Astrocyte of the hippocampus (primary cell): Measurements from ENCODE around the gene POLR1A.

Source experiments
- DNase-seq: peaks from one replicate; pipeline ENCODE4 v3.0.0; 2011; ENCODE audit warnings: low read depth, low spot score

POLR1A gene

DNA sequence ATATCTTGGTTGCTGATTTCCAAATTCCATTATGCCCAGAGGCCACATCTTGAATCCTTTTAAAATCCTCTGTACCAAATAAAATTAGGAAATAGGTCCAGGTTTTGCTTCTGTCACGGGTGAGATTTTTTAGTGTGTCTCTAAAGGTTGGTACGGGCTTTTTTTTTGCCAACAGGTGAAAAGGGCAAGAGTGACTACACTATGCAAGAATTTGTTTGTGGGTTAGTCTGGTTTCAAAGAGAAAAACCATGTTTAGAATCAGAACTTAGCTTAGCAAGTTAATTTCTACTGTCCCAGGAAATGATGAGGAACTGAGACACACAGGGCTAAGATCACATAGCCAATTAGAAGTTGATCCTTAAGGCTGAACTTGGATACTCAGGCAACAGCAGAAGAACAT lies 41.7 kb downstream of the POLR1A start:
- peak; percentile 59 for DNase-seq

DNA sequence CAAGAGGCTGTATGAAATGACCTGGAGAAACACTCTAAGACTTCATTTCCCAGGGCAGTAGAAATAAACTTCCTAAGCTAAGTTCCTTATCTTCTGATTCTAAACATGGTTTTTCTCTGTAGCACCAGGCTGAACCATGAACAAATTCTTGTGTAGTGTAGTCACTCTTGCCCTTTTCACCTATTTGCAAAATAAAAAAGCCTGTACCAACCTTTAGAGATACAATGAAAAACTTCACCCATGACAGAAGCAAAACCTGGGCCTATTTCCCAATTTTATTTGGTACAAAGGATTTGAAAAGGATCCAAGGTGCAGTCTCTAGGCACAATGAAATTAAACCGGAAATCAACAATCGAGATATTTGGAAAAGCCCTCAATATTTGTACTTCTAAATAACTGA lies 43.6 kb downstream of the POLR1A start:
- DNase-seq = peak; percentile 71

DNA sequence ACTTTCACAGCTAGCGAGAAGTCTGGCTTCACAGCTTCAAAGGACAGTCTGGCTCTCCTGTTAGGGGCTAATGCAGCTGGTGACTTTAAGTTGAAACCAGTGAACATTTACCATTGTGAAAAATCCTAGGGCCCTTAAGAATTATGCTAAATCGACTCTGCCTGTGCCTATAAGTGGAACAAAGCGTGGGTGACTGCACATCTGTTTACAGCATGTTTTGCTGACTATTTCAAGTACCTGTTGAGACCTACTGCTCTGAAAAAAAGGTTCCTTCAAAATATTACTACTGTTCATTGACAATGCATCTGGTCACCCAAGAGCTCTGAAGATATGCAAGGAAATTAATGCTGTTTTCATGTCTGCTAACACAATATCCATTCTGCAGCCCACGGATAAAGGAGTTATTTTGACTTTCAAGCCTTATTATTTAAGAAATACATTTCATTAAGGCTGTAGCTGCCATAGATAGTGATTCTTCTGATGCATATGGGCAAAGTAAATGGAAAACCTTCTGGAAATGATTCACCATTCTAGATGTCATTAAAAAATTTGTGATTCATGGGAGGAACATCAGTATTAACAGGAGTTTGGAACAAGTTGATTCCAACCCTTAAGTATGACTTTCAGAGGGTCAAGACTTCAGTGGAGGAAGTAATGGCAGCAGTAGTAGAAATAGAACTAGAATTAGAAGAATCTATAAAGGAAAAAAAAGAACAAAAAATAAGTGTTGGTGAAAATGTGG lies 48.9 kb downstream of the POLR1A start:
- no peak for DNase-seq

DNA sequence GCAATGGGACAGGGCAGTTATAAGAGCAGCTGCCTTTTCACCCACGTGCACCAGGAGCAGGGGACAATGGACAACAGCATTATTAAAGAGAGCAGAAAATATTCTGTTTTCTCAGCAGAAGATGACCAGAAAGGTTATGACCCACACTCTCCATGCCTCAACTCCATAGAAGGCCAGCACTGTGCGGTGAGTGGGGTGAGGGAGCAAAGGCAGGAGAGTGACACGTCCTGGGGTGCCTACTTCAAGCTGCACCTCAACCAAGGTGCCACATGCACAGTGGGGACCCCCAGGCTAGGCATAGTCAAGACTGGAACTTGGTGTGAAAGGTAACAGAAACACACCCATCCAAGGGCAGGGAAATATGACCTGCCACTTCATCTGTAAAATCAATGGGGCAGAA lies 50.4 kb downstream of the POLR1A start:
- DNase-seq = no peak

DNA sequence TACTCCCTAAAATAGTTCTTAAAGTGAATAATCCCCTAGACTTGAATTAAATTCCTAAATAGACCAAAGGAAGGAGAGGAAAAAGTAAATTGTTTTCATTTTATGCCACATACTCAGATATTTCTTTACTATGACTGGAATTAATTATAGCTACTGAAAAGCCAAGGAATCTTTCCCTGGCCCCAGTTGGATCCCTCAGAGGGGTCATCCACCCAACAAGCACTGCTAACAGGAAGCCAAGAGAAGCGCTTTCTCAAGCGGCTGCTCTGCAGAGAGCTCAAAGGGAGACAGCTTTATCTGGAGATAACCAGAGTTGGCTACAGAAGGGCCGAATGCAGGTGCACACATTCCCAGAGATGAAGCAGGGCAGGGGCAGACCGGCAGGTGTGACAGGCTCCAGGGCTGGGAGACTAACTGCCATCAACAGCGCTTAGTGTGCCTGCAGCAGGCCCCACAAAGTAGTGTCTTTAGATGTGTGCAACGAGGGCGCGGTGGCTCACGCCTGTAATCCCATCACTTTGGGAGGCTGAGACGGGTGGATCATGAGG lies 51.1 kb downstream of the POLR1A start:
- DNase-seq = no peak

DNA sequence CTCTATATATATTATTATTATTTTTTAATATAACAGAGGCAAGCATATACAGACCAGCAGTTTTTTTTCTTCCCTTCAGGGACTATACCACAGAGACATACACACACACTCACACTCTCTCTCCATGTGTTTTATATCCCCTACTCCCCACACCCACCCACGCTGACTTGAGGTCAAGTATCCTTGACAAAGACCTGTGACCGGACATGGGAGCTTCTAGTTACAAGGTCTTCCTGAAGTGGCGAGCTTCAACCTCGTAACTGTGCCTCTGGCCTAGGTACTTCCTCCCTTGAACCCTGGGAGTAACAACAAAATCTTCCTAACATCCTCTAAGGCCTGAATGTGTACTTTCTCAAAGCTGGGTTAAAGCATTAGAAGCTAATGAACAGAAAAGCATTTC lies 52.5 kb downstream of the POLR1A start:
- no peak for DNase-seq

DNA sequence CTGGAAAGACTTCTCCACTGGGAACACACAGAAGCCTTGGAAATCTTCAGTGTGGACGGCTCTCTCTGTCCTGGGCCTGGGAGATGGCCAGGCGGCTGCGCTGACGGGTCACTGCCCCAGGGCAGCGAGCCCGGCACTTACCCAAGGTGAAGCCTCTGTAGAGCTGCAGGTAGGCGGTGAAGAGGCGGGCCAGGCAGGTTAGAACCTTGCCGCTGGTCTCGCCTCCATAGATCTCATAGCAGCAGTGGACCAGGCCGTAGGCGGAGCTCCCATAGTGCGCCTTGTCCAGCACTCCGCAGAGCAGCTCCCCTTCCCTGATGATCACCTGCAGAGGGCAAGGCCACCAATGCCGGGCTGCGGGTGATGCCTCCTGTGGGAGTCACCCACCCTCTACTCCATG lies 53.0 kb downstream of the POLR1A start:
- DNase-seq = no peak

DNA sequence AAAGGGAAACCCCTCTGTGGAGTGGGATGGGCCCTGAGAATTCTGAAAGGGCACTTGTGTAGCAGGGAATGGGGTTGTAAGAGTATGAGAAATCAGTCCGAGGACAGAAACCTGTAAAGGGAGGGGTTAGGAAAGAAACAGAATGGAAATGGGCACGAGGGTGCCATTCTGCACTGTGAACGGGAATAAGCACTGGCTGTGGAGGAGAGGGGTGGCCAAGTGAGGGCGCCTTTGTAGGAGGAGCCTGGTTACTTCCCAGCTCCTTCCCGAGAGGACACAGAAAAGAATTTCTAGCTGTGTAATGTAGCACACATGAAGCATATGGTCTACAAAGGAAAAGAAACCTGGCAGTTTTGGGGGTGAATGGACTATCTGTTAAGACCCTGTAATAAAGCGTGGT lies 53.4 kb downstream of the POLR1A start:
- DNase-seq = no peak

DNA sequence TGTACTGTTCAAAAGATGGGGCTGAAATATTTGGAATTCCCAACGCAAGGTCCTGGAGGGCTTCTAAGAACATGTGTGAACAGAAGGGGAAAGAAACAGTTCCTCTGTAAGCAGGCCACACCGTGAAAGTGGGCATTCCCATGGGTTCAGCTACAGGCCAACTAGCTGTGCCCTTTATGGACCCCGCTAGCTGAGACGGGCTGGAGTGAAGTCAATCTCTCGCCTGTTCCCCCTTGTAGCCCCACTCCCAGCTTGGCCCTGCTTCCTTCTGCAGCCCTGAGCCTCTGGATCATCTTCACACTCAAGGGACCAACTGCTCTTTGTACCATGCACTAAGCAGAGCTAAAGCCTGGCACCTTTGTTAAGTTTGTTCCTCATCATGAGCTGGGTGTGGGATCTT lies 55.4 kb downstream of the POLR1A start:
- DNase-seq = no peak

DNA sequence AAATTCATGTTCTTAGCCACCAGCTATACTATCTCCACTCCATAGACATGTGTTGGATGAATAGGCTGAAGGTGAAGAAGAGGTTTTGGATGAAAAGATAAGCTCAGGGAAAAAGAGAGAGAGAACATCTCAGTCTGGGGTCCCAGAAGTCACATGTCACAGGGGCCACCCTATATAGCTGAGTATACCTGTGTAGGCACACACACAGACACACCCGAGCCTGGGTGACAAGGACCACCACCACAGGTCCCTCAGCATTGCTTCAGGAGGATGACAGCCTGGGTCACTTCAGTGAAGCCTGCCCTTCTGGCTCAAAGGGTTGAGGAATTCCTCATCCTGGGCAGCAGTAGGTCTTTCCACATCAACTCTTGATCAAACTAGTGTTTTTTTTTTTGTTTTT lies 56.2 kb downstream of the POLR1A start:
- DNase-seq = no peak

DNA sequence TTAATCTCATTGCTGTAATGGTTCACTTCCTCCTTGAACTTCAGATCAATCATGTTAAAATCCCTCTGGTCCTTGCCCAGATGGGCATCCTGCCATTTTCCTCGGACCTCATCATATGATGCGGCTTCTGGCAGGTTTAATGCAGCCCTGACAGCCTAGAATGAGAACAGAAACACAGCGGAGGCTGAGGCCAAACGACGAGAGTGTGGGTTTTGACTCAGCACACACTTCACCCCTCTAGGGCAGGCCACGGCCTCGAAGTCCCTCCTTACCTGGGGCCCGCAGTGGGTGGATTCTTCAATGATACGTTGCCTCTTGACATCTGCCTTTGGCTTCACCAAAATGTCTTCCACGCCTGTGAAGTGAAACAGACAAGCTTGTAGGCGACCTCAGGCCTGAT lies 56.8 kb downstream of the POLR1A start:
- peak; percentile 64 for DNase-seq

DNA sequence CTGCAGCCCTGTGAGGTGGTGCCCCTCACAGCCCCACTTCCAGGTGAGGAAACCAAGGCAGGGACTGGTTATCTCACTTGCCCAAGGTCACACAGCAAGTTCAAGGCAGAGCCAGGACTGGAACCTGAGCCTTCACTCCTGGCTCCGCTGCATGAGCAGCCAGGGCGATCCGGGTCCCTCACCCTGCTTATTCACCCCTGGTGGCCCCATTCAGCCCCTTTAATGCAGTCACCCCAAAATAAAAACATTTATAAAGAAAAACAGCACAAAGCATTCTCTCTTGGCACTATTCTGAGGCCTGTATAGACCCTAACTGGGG lies 57.3 kb downstream of the POLR1A start:
- no peak for DNase-seq

DNA sequence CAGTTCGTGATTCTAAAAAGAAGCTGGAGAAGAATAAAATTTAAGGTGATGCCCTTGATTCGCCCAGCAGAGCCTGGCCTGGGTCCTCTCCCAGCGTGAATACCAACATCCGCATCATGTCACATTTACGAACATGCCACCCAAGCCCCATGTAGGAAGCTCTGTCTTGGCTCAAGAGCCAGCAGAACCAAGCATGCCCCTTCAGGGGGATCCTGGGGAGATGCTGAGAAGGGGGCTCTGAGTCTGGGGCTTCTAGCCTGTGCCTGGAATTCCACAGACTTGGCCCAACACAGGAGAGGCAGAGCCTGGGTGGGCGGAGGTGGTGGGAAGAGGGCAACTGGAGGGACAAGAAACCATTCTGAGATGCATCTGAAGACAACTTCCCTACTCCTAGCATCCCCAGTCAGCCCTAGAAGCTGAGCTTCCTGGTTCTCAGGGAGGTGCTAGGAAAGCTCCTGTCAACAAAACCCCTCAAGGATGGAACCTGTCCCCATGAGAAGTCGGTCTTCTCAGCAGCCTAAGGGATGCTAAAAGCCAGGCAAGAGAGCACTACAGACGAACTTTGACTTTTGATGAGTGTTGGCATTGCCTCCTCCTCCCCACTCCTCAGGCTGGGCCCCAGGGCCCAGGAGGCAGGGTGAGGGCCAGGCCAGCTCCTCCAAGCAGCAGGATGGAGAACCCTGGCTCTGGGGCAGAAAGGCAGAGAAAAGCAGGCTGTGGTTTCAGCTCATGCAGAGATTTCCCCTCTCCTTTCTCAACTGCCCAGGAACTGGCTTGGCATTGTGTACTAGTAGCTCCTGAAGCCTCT lies 57.9 kb downstream of the POLR1A start:
- no peak for DNase-seq

DNA sequence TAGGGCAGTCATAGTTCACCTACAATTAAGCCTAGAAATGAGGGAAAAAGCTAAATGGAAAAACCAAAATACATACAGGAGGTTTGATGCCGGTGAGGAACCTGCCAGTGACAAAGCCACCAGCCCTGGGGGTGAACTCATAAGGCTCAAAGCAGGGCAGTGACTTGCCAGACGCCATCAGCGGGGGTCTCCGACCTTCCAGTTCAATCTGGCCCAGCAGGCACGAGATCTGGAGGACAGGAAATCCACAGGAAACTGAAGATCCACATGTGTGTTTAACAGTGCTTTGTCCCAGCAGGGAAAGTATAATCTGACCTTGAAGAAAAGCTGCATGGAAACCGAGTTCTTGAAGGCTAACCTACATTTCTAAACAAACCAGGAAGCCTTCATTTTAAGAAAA lies 60.1 kb downstream of the POLR1A start:
- no peak for DNase-seq

DNA sequence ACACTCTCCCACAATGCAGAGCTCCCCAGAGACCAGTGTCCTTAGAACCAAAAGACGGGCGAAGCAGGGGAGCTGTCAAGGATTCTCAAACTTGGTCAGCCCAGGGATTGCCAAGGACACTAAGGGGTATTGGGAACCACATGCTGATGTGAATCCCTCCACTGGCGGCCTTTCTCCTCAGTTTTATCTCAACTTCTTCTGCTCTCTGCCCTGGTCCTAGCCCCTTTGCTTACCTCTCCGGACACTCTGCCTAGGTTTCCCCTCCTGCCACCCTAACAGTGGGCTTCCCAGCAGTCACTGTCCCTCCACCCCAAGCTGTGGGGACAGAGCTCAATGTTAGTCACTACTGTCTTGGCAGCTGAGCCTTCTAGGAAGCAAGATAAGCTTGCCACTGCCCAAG lies 61.1 kb downstream of the POLR1A start:
- no peak for DNase-seq

DNA sequence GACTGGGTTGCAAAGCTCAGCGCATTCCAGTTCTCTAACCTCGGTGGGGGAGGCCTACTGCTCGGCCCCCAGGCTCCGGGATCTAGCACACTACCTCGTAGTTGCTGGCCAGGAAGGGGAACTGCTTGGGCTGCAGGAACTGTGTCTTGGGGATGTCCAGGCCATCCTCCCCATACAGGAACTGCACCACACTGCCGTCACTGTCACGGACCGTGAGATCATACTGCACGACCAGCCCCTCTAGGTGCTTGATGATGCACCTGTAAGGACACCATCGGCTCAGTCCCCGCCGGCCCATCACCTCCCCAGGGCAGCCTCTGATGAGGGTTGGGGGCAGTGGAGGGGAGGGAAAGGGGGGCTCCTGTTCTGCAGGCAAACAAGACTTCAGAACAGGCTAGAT lies 61.6 kb downstream of the POLR1A start:
- DNase-seq = no peak

DNA sequence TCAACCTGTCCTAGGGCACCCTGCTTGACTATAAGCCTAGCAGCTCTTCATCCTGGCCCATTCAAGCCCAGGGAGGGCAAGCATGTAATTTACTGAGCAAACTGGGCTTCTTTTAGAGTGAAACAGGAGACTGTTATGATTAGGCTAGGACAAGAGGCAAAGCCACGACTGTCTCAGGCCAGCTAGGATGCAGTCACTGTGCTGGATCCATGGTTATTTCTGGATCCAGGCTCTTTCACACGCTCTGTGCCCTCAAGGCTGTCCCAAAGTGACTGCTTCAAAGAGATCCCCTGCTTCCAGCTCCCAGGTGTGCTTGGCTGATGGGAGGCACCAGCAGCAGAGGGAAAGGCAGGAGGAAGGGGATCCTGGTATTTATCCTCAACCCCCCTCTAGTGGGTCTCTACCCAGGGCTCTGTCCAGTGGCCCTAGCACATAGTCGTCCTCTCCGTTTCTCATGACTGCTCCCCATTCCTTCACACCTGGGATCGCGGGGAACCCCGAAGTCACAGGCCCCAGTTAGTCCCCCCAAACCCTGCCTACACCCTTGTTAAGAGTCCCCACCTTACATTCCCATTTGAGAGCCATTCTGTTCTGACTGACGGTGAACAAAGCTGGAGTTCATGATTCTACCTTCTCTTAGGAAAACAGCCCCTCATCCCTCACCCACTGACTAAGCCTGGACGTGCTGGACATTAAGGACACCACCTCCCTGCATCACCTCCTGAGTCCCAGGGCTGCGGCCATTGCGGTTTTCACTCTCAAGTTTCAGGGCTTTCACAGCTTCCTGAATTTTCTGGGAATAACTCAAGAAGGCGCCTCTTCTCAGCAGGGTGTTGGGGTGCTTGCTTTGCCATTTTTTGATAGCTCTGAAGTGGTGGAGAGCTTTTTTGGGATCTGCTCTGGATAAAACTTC lies 63.2 kb downstream of the POLR1A start:
- no peak for DNase-seq

DNA sequence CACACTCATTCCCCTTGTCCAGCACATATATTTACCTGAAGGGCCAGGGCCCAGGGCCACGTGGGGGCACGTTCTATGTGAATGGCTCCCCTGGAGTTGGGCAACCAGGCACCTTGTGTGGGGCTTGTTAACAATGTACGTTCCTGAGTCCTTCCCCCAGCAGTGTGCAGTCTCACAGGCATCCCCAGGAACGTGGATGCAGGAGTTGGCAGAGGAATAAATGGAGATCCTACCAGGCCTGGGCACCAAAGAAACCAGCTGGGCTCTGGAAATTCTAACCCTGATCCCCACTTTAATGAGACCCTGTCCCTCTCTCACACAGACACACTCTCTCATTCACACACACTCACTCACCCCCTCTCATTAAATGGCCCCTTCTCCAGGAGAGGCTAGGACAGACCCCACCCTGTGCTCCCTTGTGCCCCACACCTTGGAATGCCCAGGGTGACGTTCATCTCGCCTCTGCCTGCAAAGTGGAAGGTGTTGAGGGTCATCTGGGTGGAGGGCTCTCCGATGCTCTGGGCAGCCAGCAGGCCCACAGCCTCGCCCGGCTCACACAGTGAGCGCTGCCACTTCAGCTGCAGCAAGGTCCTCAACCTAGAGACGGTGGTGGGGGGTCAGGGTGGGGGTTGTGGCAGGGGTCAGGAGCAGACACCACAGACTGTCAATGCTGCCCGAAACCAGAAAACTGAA lies 65.6 kb downstream of the POLR1A start:
- DNase-seq = no peak

DNA sequence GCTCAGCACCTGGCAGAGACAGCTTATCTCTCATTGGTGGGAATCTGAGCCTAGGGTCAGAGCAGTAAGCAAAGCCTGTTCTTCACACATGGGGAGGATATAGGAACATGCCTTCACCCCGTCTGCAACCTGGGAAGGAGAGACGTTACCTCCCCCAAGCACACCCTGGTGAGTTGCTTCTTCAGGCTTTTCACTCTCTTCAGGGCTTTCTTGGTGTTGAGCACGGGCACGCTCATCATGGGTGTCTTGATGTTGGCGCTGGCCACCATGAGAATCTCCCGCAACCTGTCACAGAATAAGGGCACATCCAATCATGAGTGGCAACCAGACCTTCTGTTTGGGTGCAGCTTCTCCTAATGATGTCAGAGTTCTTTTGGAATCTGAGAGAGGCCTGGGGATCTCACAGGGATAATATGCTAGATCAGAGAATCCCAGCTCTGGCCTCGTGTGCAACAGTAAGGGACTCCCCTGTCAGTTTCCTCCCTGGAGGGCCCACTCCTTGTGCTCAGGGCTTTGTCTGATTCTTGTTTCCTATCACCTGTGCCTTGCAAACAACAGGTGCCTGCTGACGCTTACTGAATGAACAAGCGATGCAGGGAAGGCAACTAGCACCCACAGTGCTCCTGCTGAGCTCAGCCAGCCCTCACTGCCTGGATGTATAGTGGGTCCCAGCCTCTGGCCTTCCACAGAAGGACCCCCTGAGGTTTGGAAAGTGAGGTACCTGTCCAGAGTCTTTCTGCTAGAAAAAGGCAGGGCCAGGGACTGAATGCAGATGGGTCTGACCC lies 66.3 kb downstream of the POLR1A start:
- no peak for DNase-seq

DNA sequence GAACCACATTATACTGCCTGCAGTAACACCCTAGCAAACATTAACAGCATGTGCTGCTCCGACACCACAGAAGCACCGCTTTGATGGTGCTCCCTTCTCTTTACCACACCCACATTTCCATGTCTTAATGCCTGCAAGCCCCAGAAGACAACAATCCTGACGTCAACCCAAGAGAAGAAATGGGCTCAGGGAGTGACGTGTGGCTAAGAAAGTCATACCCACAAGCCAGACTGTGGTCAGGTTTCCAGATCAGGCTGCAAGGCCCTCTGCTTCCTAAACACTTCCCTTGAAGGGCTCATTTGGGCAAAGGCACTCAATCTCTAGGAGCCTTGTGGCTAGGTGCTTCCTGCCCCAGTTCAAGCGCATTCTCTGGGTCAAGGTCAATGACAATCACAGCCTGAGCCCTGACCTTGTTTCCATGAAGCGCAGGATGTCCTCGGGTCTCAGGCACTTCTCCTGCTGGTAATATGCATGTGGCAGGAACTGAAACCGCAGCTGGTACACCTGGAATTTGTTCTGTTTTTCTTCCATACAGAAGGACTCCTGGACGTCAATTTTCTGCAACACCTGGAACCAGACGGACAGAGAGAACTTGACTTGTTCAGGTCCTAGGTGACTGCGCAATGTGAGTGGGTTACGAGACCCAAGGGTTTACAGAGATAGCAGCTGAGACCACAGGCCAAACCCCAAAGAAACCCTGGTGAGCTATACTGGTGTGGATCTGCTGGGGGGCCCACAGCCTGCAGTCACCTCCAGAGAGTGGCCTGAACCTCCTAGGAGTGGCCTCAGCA lies 67.2 kb downstream of the POLR1A start:
- DNase-seq = peak; percentile 66
